Measurements from ENCODE around the gene SPACA9.

SPACA9 gene

GRCh38 chr9:132878695-132879456, at the start of gene SPACA9:
Gene SPACA9 (plus strand): TSS chr9:132878898. CDS start chr9:132883948, 5,050 bp downstream.
- no peak for DNase-seq

DNA sequence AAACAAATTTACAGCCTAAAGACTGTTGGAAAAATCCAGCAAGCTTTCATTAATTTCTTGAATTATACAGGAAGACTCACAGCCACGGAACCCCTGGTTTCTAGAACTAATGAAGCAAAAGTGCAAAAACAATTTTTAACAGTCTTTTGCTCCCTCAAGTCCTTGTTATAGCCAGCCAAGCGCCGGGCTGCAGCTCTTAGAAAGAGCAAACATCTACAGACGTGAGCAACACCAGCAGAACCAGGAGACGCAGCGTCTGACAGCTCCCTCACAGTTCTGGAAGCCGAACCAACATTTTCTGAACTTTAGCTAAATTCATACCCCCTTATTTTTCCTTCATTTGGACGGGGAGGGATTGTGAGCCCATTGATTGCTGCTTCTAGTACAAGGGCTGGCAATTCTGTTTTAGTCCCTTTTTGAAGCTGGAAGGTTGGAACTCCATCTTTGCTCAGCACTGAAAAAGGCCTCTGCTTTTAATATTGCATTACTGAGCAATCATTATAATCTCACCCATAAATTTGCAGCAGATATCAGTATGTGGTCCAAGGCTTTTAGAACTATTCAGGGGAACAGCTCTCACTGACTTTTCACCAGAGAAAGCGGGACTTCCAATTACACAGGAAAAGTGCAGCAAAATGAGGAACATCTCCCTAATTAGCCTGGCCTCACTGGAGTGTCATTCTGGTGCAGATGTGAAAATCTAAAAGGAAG, 46.4 kb upstream of the SPACA9 start:
- DNase-seq: no peak

GRCh38 chr9:132833550-132834121, 45.1 kb upstream of the SPACA9 start:
- no peak for DNase-seq

GRCh38 chr9:132834343-132834742, 44.4 kb upstream of the SPACA9 start:
- no peak for DNase-seq

- DNase-seq: no peak
Observed at GRCh38 chr9:132837501-132838286, 41.0 kb upstream of the SPACA9 start.

GRCh38 chr9:132838291-132838690, 40.4 kb upstream of the SPACA9 start:
- no peak for DNase-seq

- DNase-seq: no peak
Observed at GRCh38 chr9:132840980-132841379, 37.7 kb upstream of the SPACA9 start.

- no peak for DNase-seq
Observed at GRCh38 chr9:132842124-132843044, 36.3 kb upstream of the SPACA9 start.

- DNase-seq: no peak
Observed at GRCh38 chr9:132846109-132846917, 32.4 kb upstream of the SPACA9 start.

DNA sequence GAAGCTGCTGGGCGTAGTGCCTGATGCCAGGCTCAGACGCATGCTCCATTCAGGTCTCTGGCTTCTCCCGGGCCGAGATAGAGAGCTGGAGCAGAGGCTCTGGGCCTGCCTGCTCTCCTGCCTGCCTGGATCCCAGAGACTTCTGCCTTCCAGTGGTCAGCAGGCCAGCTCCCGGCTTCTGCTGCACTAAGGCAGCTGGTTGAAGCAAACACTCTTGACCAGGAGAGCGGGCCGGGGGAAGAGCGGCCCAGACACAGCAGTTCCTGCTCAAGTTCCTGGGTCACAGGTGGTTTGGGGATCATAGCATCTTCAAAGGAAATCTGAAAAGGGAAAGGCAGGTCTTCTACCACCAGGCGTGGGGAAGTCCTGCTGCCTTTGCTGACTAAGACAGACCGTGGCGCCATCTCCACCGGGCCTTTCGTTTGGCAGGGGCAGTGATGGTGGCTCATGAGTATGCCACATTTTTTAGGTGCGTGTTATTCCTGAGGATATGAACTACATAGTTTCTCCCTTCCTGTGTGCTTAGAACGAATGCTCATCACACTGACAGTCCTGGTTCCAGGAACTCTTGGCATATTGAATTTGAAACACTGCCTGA, 31.7 kb upstream of the SPACA9 start:
- DNase-seq: no peak

DNA sequence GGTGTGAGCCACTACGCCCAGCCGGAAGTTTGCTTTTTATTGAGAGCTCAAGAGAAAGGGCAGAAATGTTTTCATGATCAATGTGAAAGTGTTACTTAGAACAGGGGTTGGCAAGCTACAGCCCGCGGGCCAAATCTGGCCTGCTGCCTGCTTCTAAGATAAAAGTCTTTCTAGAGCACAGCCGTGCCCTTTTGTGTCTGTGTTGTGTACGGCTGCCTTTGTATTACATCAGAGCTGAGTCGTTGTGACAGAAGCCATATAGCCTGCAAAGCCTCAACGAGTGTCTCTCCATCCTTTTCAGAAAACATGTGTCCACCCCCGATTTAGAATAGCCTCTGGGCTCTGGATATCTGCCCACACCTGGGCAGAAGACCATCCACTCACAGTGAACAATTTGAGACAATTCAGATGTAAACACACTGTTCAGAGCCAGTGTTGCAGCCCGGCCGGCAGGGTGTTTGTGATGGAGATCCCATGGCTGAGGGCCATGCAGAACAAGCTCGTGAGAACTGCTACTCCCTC, 29.5 kb upstream of the SPACA9 start:
- DNase-seq: no peak

GRCh38 chr9:132853482-132853881, 25.2 kb upstream of the SPACA9 start:
- DNase-seq: no peak

DNA sequence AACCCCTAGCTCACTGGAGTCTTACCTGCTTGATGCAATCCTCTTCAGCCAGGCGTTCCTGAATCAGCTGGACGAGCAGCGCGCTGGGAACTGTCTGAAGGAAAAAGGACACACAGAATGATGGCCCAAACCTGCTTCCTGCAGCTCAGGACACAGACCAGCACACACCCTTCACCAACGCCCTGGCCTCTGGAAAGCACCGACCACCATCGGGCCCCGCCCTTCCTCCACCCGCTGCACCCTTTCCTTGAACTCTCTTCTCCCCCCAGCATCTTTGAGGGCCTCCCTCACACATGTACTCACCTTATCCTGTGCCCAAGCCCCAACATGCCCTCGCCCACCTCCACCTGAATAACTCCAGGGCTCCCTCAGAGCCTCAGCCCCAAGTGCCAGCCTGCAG, 23.9 kb upstream of the SPACA9 start:
- DNase-seq: no peak

GRCh38 chr9:132855904-132856303, 22.8 kb upstream of the SPACA9 start:
- no peak for DNase-seq

DNA sequence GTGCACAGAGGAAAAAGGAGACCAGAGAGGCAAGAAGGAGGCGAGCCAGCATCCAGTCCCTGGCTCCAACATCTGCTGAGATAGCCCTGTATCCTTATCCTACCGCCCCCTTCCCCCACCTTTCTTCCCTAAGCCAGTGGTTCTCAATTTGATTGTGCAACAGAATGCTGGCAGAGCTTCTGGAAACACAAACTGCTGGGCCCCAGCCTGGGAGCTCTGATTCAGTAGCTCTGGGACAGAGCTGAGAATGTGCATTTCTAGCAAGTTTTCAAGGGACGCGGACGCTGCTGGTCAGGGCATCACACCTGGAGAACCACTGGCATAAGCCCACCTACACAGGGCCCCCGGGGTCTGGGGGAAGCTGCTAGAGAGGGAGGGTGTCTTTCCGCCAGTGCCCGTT, 21.7 kb upstream of the SPACA9 start:
- DNase-seq: no peak

- no peak for DNase-seq
Observed at GRCh38 chr9:132857616-132858342, 20.9 kb upstream of the SPACA9 start.

- DNase-seq: no peak
Observed at GRCh38 chr9:132858751-132859150, 19.9 kb upstream of the SPACA9 start.

GRCh38 chr9:132861666-132862065, 17.0 kb upstream of the SPACA9 start:
- DNase-seq: no peak

- no peak for DNase-seq
Observed at GRCh38 chr9:132862533-132862932, 16.2 kb upstream of the SPACA9 start.

- DNase-seq: no peak
Observed at GRCh38 chr9:132863096-132863495, 15.6 kb upstream of the SPACA9 start.
